K562 (cell line): ENCODE data around the gene STX1A. TPM values are rescaled to one million over a fixed set of nuclear protein-coding genes. Genes with fewer than 3 reads are reported as not detected.

Experiments
- ARHGAP35 ChIP-seq: fragments of 450-650 bp; IDR thresholded peaks from 2 replicates; pipeline ENCODE4 v1.6.1; 2018; ENCODE audit not compliant: partially characterized antibody
- ARID2 ChIP-seq: fragments of 450-650 bp; IDR thresholded peaks from 2 replicates; pipeline ENCODE4 v1.6.1; 2017; ENCODE audit warnings: antibody characterized with exemption, mild to moderate bottlenecking
- C11orf30 ChIP-seq: fragments of 450-650 bp; IDR thresholded peaks from 2 replicates; pipeline ENCODE4 v1.6.1; 2016; ENCODE audit warnings: low read depth, mild to moderate bottlenecking
- CXXC5 ChIP-seq: fragments of 250-450 bp; sonication (Bioruptor Pico); IDR thresholded peaks from 2 replicates; pipeline ENCODE4 v1.8.0; 2022; ENCODE audit warnings: inconsistent platforms, mild to moderate bottlenecking, moderate library complexity
- EGR1 ChIP-seq: fragments of 450-650 bp; conservative IDR thresholded peaks from 2 replicates; pipeline ENCODE4 v1.6.1; 2017; ENCODE audit warnings: mild to moderate bottlenecking
- FOS ChIP-seq: IDR thresholded peaks from 3 replicates; pipeline ENCODE4 v1.6.1; 2011; ENCODE audit not compliant: insufficient read length; ENCODE audit errors: extremely low read depth
- HCFC1 ChIP-seq: IDR thresholded peaks from 2 replicates; pipeline ENCODE4 v1.6.1; 2012; ENCODE audit warnings: low read depth, low read length, improper control_type of control experiment
- HEY1 ChIP-seq: fragments of 250-450 bp; sonication (Bioruptor Pico); IDR thresholded peaks from 2 replicates; pipeline ENCODE4 v1.5.0; 2020; ENCODE audit warnings: mild to moderate bottlenecking, moderate library complexity, borderline replicate concordance
- HINFP ChIP-seq: fragments of 450-650 bp; conservative IDR thresholded peaks from 2 replicates; pipeline ENCODE4 v1.6.1; 2016; ENCODE audit warnings: missing genetic modification characterization, low read depth, mild to moderate bottlenecking, control low read depth, missing compliant biosample characterization
- HLTF ChIP-seq: fragments of 450-650 bp; IDR thresholded peaks from 2 replicates; pipeline ENCODE4 v1.6.1; 2016
- HOMEZ ChIP-seq: fragments of 250-450 bp; sonication (Bioruptor Pico); IDR thresholded peaks from 2 replicates; pipeline ENCODE4 v1.4.0; 2020; ENCODE audit warnings: mild to moderate bottlenecking, moderate library complexity
- L3MBTL2 ChIP-seq: fragments of 450-650 bp; IDR thresholded peaks from 2 replicates; pipeline ENCODE4 v1.6.1; 2016; ENCODE audit warnings: mild to moderate bottlenecking, moderate library complexity
- MAX ChIP-seq: sonication (generic); formaldehyde crosslinking; IDR thresholded peaks from 2 replicates; pipeline ENCODE4 v1.9.0; 2022; ENCODE audit warnings: mild to moderate bottlenecking, missing genetic modification reagents
- MYC ChIP-seq, 2 experiments: fragments of 250-450 bp in 1 of 2; sonication (Bioruptor Pico) in 1 of 2; IDR thresholded peaks; 2 replicates each; pipeline versions ENCODE4 v1.5.1 to v1.6.1; 2012 to 2021; ENCODE audit warnings: low read depth in 2 of 2, borderline replicate concordance in 1 of 2, improper control_type of control experiment in 1 of 2, low read length in 1 of 2, mild to moderate bottlenecking in 1 of 2, moderate library complexity in 1 of 2
- NONO ChIP-seq, 2 experiments: fragments of 200-400 bp in 1 of 2; fragments of 450-650 bp in 1 of 2; formaldehyde crosslinking in 1 of 2; IDR thresholded peaks; 2 replicates each; pipeline ENCODE4 v1.6.1; 2017; ENCODE audit warnings: low read depth in 2 of 2, mild to moderate bottlenecking in 2 of 2, moderate library complexity in 2 of 2, low read length in 1 of 2
- NR3C1 ChIP-seq: sonication (generic); formaldehyde crosslinking; IDR thresholded peaks from 2 replicates; pipeline ENCODE4 v1.8.1; 2022; ENCODE audit warnings: missing genetic modification reagents
- POLR3A ChIP-seq: IDR thresholded peaks from 2 replicates; pipeline ENCODE4 v1.6.1; 2011; ENCODE audit warnings: borderline replicate concordance, mild to moderate bottlenecking, moderate library complexity; ENCODE audit not compliant: insufficient read length, insufficient read depth; ENCODE audit errors: extremely low read depth
- RBFOX2 ChIP-seq: fragments of 200-400 bp; formaldehyde crosslinking; IDR thresholded peaks from 2 replicates; pipeline ENCODE4 v1.6.1; 2017; ENCODE audit warnings: low read depth, mild to moderate bottlenecking, low read length, moderate library complexity
- SREBF1 ChIP-seq: fragments of 150-350 bp; IDR thresholded peaks from 2 replicates; pipeline ENCODE4 v1.6.1; 2014; ENCODE audit warnings: antibody characterized with exemption, low read depth, low read length, borderline replicate concordance
- SREBF2 ChIP-seq: sonication (generic); formaldehyde crosslinking; IDR thresholded peaks from 2 replicates; pipeline ENCODE4 v1.4.0; 2020; ENCODE audit warnings: mild to moderate bottlenecking, missing genetic modification reagents
- SRF ChIP-seq, 2 experiments: fragments of 250-450, 450-650 bp in 1 of 2; sonication (Bioruptor Pico) in 1 of 2; sonication (generic) in 1 of 2; formaldehyde crosslinking; IDR thresholded peaks; 2 replicates each; pipeline versions ENCODE4 v1.5.0 to v1.5.1; 2020 to 2022; ENCODE audit warnings: mild to moderate bottlenecking in 1 of 2, missing genetic modification reagents in 1 of 2
- TRIM28 ChIP-seq: fragments of 450-650 bp; IDR thresholded peaks from 2 replicates; pipeline ENCODE4 v1.6.1; 2017
- ZNF12 ChIP-seq: sonication (generic); formaldehyde crosslinking; IDR thresholded peaks from 2 replicates; pipeline ENCODE4 v1.4.0; 2020; ENCODE audit warnings: mild to moderate bottlenecking, missing genetic modification reagents
- ZNF444 ChIP-seq: fragments of 250-450 bp; sonication (Bioruptor Pico); IDR thresholded peaks from 2 replicates; pipeline ENCODE4 v1.4.0; 2020; ENCODE audit warnings: mild to moderate bottlenecking, moderate library complexity
- ZNF707 ChIP-seq: fragments of 250-450 bp; sonication (Bioruptor Pico); conservative IDR thresholded peaks from 2 replicates; pipeline ENCODE4 v1.8.0; 2022; ENCODE audit warnings: inconsistent platforms, mild to moderate bottlenecking, moderate library complexity
- ZSCAN32 ChIP-seq: fragments of 450-650 bp; formaldehyde crosslinking; IDR thresholded peaks from 2 replicates; pipeline ENCODE4 v1.4.0; 2020; ENCODE audit warnings: mild to moderate bottlenecking, moderate library complexity
- polyA plus RNA-seq, 8 experiments: library from polyadenylated mRNA; depleted of rRNA in 4 of 8; stranded (reverse) in 5 of 8; unstranded in 3 of 8; fragments of >200 nt; fragmentation: Nextera tagmentation in 2 of 8; fragmentation: Illumina TruSeq in 1 of 8; extraction: Ambion mirVana in 2 of 8; extraction: Trizol in 1 of 8; gene quantifications; 2 replicates each; pipeline versions ENCODE4 v1.2.1 to v1.2.3, GENCODE V29; 2011 to 2014; ENCODE audit warnings: inconsistent platforms in 1 of 8, missing spikeins in 1 of 8
- total RNA-seq, 7 experiments: library from RNA; depleted of rRNA in 6 of 7; stranded (reverse); fragments of >200 nt in 6 of 7; fragmentation: Illumina TruSeq in 2 of 7; extraction: Trizol in 2 of 7; gene quantifications; 2 replicates each; pipeline versions ENCODE4 v1.2.1 to v1.2.3, GENCODE V29; 2011 to 2021; ENCODE audit warnings: low replicate concordance in 1 of 7

STX1A gene
- total and polyA plus RNA-seq, 9 of the 15 experiments (the other 6 are each of a cell fraction or from before 2014, with no cell fraction given) = 0.04 to 15.1 (median 6.3) TPM

GRCh38 chr7:73718905-73719805 lies at the start of gene STX1A (continued):
- TF ChIP-seq MYC (IDR thresholded peaks at IDR 0.05; ENCODE audit: low read depth, low read length) (peak; percentile 34; the same call in 1 of the 2 replicates), MYC (CRISPR knock-in tag; IDR thresholded peaks at IDR 0.05; ENCODE audit: borderline replicate concordance, low read depth) (no peak), CXXC5 (CRISPR knock-in tag) (peak; percentile 57), ZNF707 (no peak), HLTF (no peak), EGR1 (0 out of 2 replicates have a peak, but pooled peaks have one; percentile 3), L3MBTL2 (peak; percentile 78; the same call in 1 of the 2 replicates), ZNF12 (CRISPR knock-in tag) (no peak), SREBF2 (CRISPR knock-in tag) (no peak), SRF (CRISPR knock-in tag; IDR thresholded peaks at IDR 0.05) (no peak), ARHGAP35 (no peak), POLR3A (no peak), ZSCAN32 (CRISPR knock-in tag) (no peak), HCFC1 (no peak), HINFP (peak; percentile 45; the same call in 1 of the 2 replicates), NONO (IDR thresholded peaks at IDR 0.05; ENCODE audit: low read depth in 2 of 2, low read length in 1 of 2) (peak in 1 of 2 experiments; percentile 82; a peak in 2 of 4 replicates), MAX (CRISPR knock-in tag) (peak; percentile 24; the same call in 1 of the 2 replicates), TRIM28 (no peak), HOMEZ (CRISPR knock-in tag) (no peak), RBFOX2 (peak; percentile 70), C11orf30 (no peak), ARID2 (no peak), NR3C1 (CRISPR knock-in tag) (no peak), FOS (no peak), SREBF1 (no peak), HEY1 (no peak), ZNF444 (CRISPR knock-in tag) (no peak)
